CD4-positive, alpha-beta T cell (primary cell): ENCODE data around the gene ZNF334. TPM values are rescaled to one million over a fixed set of nuclear protein-coding genes. Genes with fewer than 3 reads are reported as not detected.

Experiments
- ATAC-seq: fragments of 200-7000 bp; cut with Tn5 transposase; one replicate; pipeline ENCODE4 v1.10.0; 2022; ENCODE audit warnings: mild to moderate bottlenecking; ENCODE audit not compliant: poor library complexity
- CTCF ChIA-PET: fragments of 350-600 bp; sonication (Branson Sonifier 250); formaldehyde crosslinking; loops from one replicate; lab custom pipeline; 2021; ENCODE audit warnings: antibody characterized with exemption, inconsistent platforms; lab: Charles Lee
- POLR2A ChIA-PET: fragments of 350-600 bp; sonication (Branson Sonifier 250); formaldehyde crosslinking; loops from one replicate; lab custom pipeline; 2021; ENCODE audit warnings: antibody characterized with exemption, inconsistent platforms; lab: Charles Lee
- DNase-seq, 14 experiments: peaks; one replicate each; pipeline ENCODE4 v3.0.0-alpha.2; 2013 to 2020; ENCODE audit warnings: mixed read lengths in 2 of 14
- H3K27ac ChIP-seq, 2 donors: one replicate each; pipeline versions ENCODE4 v1.5.1 to v1.7.0; 2013; ENCODE audit warnings: low read length in 2 of 2, low read depth in 1 of 2, mild to moderate bottlenecking in 1 of 2
- H3K27me3 ChIP-seq, 2 experiments: 1 replicate in 1 of 2; 2 replicates in 1 of 2; pipeline versions ENCODE4 v1.6.1 to v1.7.0; 2013; ENCODE audit warnings: low read length in 2 of 2, control low read depth in 1 of 2, mild to moderate bottlenecking in 1 of 2, moderate library complexity in 1 of 2; ENCODE audit not compliant: insufficient read depth in 2 of 2, control insufficient read depth in 1 of 2
- H3K36me3 ChIP-seq: one replicate; pipeline ENCODE4 v1.6.1; 2013; ENCODE audit warnings: low read length, control low read depth; ENCODE audit not compliant: insufficient read depth
- H3K4me1 ChIP-seq: one replicate; pipeline ENCODE4 v1.6.1; 2013; ENCODE audit warnings: low read length, control low read depth; ENCODE audit not compliant: insufficient read depth
- H3K4me3 ChIP-seq: one replicate; pipeline ENCODE4 v1.5.1; 2013; ENCODE audit warnings: mild to moderate bottlenecking, low read length, moderate library complexity
- H3K9me3 ChIP-seq, 2 experiments: 1 replicate in 1 of 2; 2 replicates in 1 of 2; pipeline versions ENCODE4 v1.6.1 to v1.7.0; 2013; ENCODE audit warnings: low read length in 2 of 2, mild to moderate bottlenecking in 2 of 2, control low read depth in 1 of 2, moderate library complexity in 1 of 2; ENCODE audit not compliant: control insufficient read depth in 1 of 2, insufficient read depth in 1 of 2
- H3K27ac Mint-ChIP-seq: one replicate; pipeline ENCODE4 v1.8.0; 2020; ENCODE audit warnings: mixed read lengths
- H3K27me3 Mint-ChIP-seq: one replicate; pipeline ENCODE4 v1.8.0; 2021; ENCODE audit warnings: mixed read lengths
- H3K36me3 Mint-ChIP-seq: one replicate; pipeline ENCODE4 v1.8.0; 2021; ENCODE audit warnings: low read depth, mixed read lengths
- H3K4me1 Mint-ChIP-seq: one replicate; pipeline ENCODE4 v1.8.0; 2021; ENCODE audit warnings: low read depth, mixed read lengths
- H3K4me3 Mint-ChIP-seq: one replicate; pipeline ENCODE4 v1.8.0; 2020; ENCODE audit warnings: mild to moderate bottlenecking, mixed read lengths
- H3K9me3 Mint-ChIP-seq: one replicate; pipeline ENCODE4 v1.8.0; 2020; ENCODE audit warnings: mixed read lengths
- CTCF ChIP-seq: fragments of 200-600 bp; IDR thresholded peaks from one replicate; pipeline ENCODE4 v1.8.0; 2022; ENCODE audit warnings: antibody characterized with exemption, mild to moderate bottlenecking
- intact Hi-C, 2 experiments: fragments of 100-400 bp; cut with DNase I in 1 of 2; cut with micrococcal nuclease in 1 of 2; formaldehyde crosslinking; loops; one replicate each; pipeline versions ENCODE4 v1.15.1 to v1.9.0; 2023 to 2025; cut with DNase I, micrococcal nuclease
- total RNA-seq, 174 experiments: library from RNA in 2 of 174; stranded (reverse) in 2 of 174; gene quantifications; one replicate each; pipeline ENCODE4 v1.2.3 and lab custom pipeline; 2021 to 2026

The ZNF334 gene
- total RNA-seq, 2 experiments from 2014 or later, result 0.19 to 0.28 TPM

GRCh38 chr20:46487628-46488027, 25.7 kb downstream of the ZNF334 start:
- no peaks in the 10 kb centered on the region for H3K4me1 ChIP-seq
- intact Hi-C loops, result no loop called here
- Mint-ChIP-seq H3K27me3 (peaks cover 72% of the 10 kb centered on the region), H3K27ac (no peak overlapping the region), H3K9me3 (no peaks in the 10 kb centered on the region), H3K36me3 (no peaks in the 10 kb centered on the region), H3K4me1 (no peaks in the 10 kb centered on the region), H3K4me3 (no peak overlapping the region)
- H3K36me3 ChIP-seq, result no peaks in the 10 kb centered on the region
- ChIA-PET POLR2A (interaction anchor here (0.6 kb wide), 1 partner anchor 1039 kb away, joined by 3 read pairs; no protein-coding TSS in a partner anchor), CTCF (no interaction called here)
- no peak for TF ChIP-seq CTCF
- H3K27me3 ChIP-seq, result peaks cover 4 to 34% of the 10 kb centered on the region in 2 experiments
- ATAC-seq (no peak), DNase-seq (no peak)
- no peaks in the 10 kb centered on the region for H3K9me3 ChIP-seq
- no peak overlapping the region for H3K27ac ChIP-seq
- no peak overlapping the region for H3K4me3 ChIP-seq

- POLR2A ChIA-PET, result no interaction called here
- no peak for DNase-seq
- no peak overlapping the region for H3K27ac ChIP-seq
- intact Hi-C loops, result no loop called here
- no peak overlapping the region for H3K27ac Mint-ChIP-seq
- H3K27me3 ChIP-seq, result peaks cover 5 to 26% of the 10 kb centered on the region in 2 experiments
- no peaks in the 10 kb centered on the region for H3K36me3 ChIP-seq
- H3K4me1 ChIP-seq, result no peaks in the 10 kb centered on the region
- ATAC-seq, result no peak
- H3K27me3 Mint-ChIP-seq, result peaks cover 71% of the 10 kb centered on the region
- H3K4me3 ChIP-seq, result no peak overlapping the region
- CTCF ChIA-PET, result no interaction called here
- no peak overlapping the region for H3K4me3 Mint-ChIP-seq
- no peaks in the 10 kb centered on the region for H3K9me3 Mint-ChIP-seq
- TF ChIP-seq CTCF, result no peak
- H3K9me3 ChIP-seq, result no peaks in the 10 kb centered on the region
- H3K4me1 Mint-ChIP-seq, result no peaks in the 10 kb centered on the region
- H3K36me3 Mint-ChIP-seq, result no peaks in the 10 kb centered on the region
Measured at GRCh38 chr20:46485431-46485830, 27.9 kb downstream of the ZNF334 start.

GRCh38 chr20:46484954-46485353, 28.4 kb downstream of the ZNF334 start:
- Mint-ChIP-seq H3K9me3 (no peaks in the 10 kb centered on the region), H3K27ac (no peak overlapping the region), H3K4me3 (no peak overlapping the region), H3K36me3 (no peaks in the 10 kb centered on the region), H3K4me1 (no peaks in the 10 kb centered on the region), H3K27me3 (peaks cover 72% of the 10 kb centered on the region)
- ChIA-PET CTCF (no interaction called here), POLR2A (no interaction called here)
- TF ChIP-seq CTCF, result no peak
- H3K27ac ChIP-seq, result no peak overlapping the region
- H3K9me3 ChIP-seq, result no peaks in the 10 kb centered on the region
- no peak overlapping the region for H3K4me3 ChIP-seq
- ATAC-seq (no peak), DNase-seq (no peak)
- intact Hi-C loops, result no loop called here
- H3K27me3 ChIP-seq, result peaks cover 9 to 26% of the 10 kb centered on the region in 2 experiments
- H3K4me1 ChIP-seq, result no peaks in the 10 kb centered on the region
- no peaks in the 10 kb centered on the region for H3K36me3 ChIP-seq
